Suprapubic skin (tissue), 3 donors: ENCODE data around the gene ADAMTS15.

ENCODE experiments used
- CTCF ChIP-seq, 2 donors: fragments of 200-600 bp in 1 of 2; fragments of 450-650 bp in 1 of 2; sonication (generic) in 1 of 2; IDR thresholded peaks; one replicate each; pipeline ENCODE4 v1.5.1; 2016 to 2019; ENCODE audit warnings: antibody characterized with exemption in 2 of 2, mild to moderate bottlenecking in 1 of 2, moderate library complexity in 1 of 2
- EP300 ChIP-seq: sonication (generic); formaldehyde crosslinking; IDR thresholded peaks from one replicate; pipeline ENCODE4 v1.6.1; 2017; ENCODE audit warnings: antibody characterized with exemption
- POLR2A ChIP-seq, 2 donors: fragments of 450-650 bp; IDR thresholded peaks; one replicate each; pipeline ENCODE4 v1.6.1; 2017; ENCODE audit warnings: antibody characterized with exemption in 2 of 2, mild to moderate bottlenecking in 2 of 2, moderate library complexity in 2 of 2

DNA sequence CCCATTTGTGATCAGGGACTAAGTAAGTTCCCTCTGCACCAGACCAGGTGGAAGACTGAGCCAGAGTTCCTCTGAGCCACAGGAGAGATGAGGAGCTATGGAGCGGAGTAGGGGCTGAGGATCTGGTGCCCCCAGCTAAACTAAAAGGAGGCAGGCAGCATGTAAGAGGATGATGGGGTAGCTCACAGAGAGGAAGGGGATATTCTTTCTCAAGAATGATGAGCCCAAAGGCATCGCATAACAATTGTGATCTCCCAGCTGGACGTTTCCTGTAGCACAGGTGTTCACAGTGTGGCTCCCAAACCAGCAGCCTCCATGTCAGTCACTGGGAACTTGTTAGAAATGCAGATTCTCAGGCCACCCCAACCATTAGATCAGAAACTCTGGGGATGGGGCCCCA, 44.5 kb upstream of the ADAMTS15 start:
- TF ChIP-seq CTCF (IDR thresholded peaks at IDR 0.05) (no peak), POLR2A (IDR thresholded peaks at IDR 0.05) (no peak), EP300 (no peak)
